ENCODE measurements around the gene TMOD3.

- TF ChIP-seq EZH2 (IDR thresholded peaks at IDR 0.05) (no peak), POLR2AphosphoS5 (IDR thresholded peaks at IDR 0.05; ENCODE audit: borderline replicate concordance, low read depth, low read length) (no peak)
Measured at GRCh38 chr15:51904931-51905330, 75.5 kb downstream of the TMOD3 start.
